ENCODE measurements around the gene OSBPL5. TPM values are rescaled to one million over a fixed set of nuclear protein-coding genes. Genes with fewer than 3 reads are reported as not detected.

OSBPL5 gene
- total and polyA plus RNA-seq, 2 of the 4 experiments (the other 2 are of a cell fraction): 14.9 to 22.3 TPM

DNA sequence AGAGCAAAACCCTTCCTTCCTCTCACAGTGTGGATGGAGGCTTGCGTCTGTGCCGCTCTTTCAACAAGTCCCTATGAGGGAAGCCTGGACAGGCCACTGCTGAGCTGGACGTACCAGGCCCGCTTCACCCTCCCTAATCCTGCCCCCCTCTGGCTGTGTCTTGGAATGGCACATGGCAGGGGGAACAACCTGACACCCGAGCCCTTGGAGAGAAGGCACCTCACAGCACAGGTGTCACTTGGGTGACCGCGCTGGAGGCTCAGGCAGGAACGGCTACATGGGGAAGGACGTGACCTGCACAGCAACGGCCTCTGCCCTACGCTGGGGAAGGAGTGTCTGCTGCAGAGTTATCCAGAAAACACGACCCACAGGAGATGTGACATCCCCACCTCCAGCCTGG, 118.9 kb downstream of the OSBPL5 start:
- no TSS peak for BruUV-seq (replicated peaks)
- ChIA-PET POLR2A (ENCODE audit: unreplicated experiment) (no interaction called here), CTCF (no interaction called here)

More for the DNA sequence above, 118.9 kb downstream of the OSBPL5 start:
- Histone ChIP-seq H3K27ac (ENCODE audit: insufficient read depth, low read length) (no peak overlapping the region), H4K20me1 (ENCODE audit: insufficient read depth, low read length) (peaks cover 98% of the 10 kb centered on the region), H3K23ac (ENCODE audit: low read depth, low read length) (no peak overlapping the region), H3K27me3 (ENCODE audit: control insufficient read depth, insufficient read depth, low read length) (no peaks in the 10 kb centered on the region), H2BK15ac (ENCODE audit: low read depth, low read length) (no peak overlapping the region), H2AK5ac (ENCODE audit: low read depth, low read length) (no peak overlapping the region), H4K8ac (ENCODE audit: low read depth in 2 of 2, low read length in 2 of 2) (no peak overlapping the region), H3K79me1 (ENCODE audit: low read depth in 1 of 2, low read length in 2 of 2) (peaks cover 28 to 94% of the 10 kb centered on the region in 2 experiments), H3K56ac (ENCODE audit: extremely low read depth, insufficient read depth, low read length) (no peak overlapping the region), H3K9me1 (ENCODE audit: insufficient read depth, low read length) (peaks cover 49% of the 10 kb centered on the region), H3K4ac (ENCODE audit: low read depth, low read length) (no peak overlapping the region), H3K4me2 (ENCODE audit: low read depth, low read length) (no peak overlapping the region), H2BK120ac (ENCODE audit: low read depth, low read length) (no peak overlapping the region), H2BK5ac (ENCODE audit: low read depth, low read length, poor library complexity, severe bottlenecking) (no peak overlapping the region), H3K4me1 (ENCODE audit: control insufficient read depth, insufficient read depth, low read length) (peaks cover 22% of the 10 kb centered on the region), H3K9ac (ENCODE audit: low read depth, low read length) (no peak overlapping the region), H2AFZ (replicated peaks; ENCODE audit: low read length, poor library complexity) (no peak overlapping the region), H2AK9ac (replicated peaks; ENCODE audit: low read depth, low read length, poor library complexity) (peak overlapping the region; percentile 11), H4K91ac (ENCODE audit: insufficient read depth, low read depth, low read length) (no peak overlapping the region), H3K18ac (ENCODE audit: low read depth, low read length) (no peak overlapping the region), H3K9me3 (ENCODE audit: control insufficient read depth, insufficient read depth, low read length) (no peaks in the 10 kb centered on the region), H4K5ac (ENCODE audit: low read depth, low read length) (no peak overlapping the region), H3K14ac (replicated peaks; ENCODE audit: low read depth, low read length) (no peak overlapping the region), H3K36me3 (ENCODE audit: control insufficient read depth, insufficient read depth, low read length) (peaks cover 33% of the 10 kb centered on the region), H3K4me3 (ENCODE audit: insufficient read depth, low read depth, low read length) (no peak overlapping the region), H2BK20ac (ENCODE audit: low read depth, low read length) (no peak overlapping the region)
- 90% methylated on average over 2 of the region's 12 CpGs; no CpG with 5 or more reads in 1 of the 2 experiments for WGBS, 2 experiments (ENCODE audit: extremely low coverage in 2 of 2, insufficient read length in 1 of 2)
- intact Hi-C loops (cut with micrococcal nuclease): no loop called here
- in situ Hi-C loops (cut with MboI; ENCODE audit: low sequenced_read_pairs): no loop called here
- DNase-seq (no peak), ATAC-seq (ENCODE audit: low read depth) (no peak)
- dilution Hi-C loops (cut with HindIII; ENCODE audit: low sequenced_read_pairs, unreplicated experiment): no loop called here
- no peak for TF ChIP-seq RCOR1 (IDR thresholded peaks at IDR 0.05; ENCODE audit: insufficient replicate concordance, low read length)
- TF ChIP-seq, protein P1, sequence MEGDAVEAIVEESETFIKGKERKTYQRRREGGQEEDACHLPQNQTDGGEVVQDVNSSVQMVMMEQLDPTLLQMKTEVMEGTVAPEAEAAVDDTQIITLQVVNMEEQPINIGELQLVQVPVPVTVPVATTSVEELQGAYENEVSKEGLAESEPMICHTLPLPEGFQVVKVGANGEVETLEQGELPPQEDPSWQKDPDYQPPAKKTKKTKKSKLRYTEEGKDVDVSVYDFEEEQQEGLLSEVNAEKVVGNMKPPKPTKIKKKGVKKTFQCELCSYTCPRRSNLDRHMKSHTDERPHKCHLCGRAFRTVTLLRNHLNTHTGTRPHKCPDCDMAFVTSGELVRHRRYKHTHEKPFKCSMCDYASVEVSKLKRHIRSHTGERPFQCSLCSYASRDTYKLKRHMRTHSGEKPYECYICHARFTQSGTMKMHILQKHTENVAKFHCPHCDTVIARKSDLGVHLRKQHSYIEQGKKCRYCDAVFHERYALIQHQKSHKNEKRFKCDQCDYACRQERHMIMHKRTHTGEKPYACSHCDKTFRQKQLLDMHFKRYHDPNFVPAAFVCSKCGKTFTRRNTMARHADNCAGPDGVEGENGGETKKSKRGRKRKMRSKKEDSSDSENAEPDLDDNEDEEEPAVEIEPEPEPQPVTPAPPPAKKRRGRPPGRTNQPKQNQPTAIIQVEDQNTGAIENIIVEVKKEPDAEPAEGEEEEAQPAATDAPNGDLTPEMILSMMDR (conservative IDR thresholded peaks at IDR 0.05; ENCODE audit: low read depth, low read length): peak; percentile 20

Measured in IMR-90 (cell line).